WTC11 (cell line): ENCODE data around the gene MED23.

Experiments
- HMGXB4 ChIP-seq: sonication (generic); formaldehyde crosslinking; IDR thresholded peaks from 2 replicates; pipeline ENCODE4 v1.8.1; 2023; ENCODE audit warnings: mild to moderate bottlenecking, moderate library complexity, missing genetic modification reagents
- NFYB ChIP-seq: sonication (generic); formaldehyde crosslinking; conservative IDR thresholded peaks from 2 replicates; pipeline ENCODE4 v1.8.0; 2022; ENCODE audit warnings: low read depth, missing genetic modification reagents

DNA sequence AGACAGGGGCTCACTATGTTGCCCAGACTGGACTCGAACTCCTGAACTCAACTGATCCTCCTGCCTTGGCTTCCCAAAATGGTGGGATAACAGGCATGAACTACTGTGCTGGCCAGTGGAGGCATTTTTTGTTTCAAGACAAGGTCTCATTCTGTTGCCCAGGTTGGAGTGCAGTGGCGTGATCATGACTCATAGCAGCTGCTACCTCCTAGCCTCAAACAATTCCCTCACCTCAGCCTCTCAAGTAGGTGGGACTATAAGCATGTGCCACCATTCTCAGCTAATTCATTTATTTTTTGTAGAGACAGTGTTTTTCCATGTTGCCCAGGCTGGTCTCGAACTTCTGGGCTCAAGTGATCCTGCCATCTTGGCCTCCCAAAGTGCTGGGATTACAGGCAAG is 26.3 kb upstream of the MED23 start:
- TF ChIP-seq HMGXB4 (CRISPR knock-in tag): no peak
- no peak for TF ChIP-seq NFYB (CRISPR knock-in tag)
